Mammary epithelial cell (primary cell): ENCODE results near the gene ITLN1.

Experiments used
- CTCF ChIP-seq, 2 donors: IDR thresholded peaks in 1 of 2; conservative IDR thresholded peaks in 1 of 2; 2 replicates each; pipeline ENCODE4 v1.5.1; 2011 to 2012; ENCODE audit warnings: inconsistent platforms in 2 of 2, low read length in 2 of 2, mild to moderate bottlenecking in 2 of 2, control low read depth in 1 of 2, low read depth in 1 of 2; ENCODE audit not compliant: insufficient read depth in 1 of 2; ENCODE audit errors: extremely low read depth in 1 of 2
- EZH2 ChIP-seq: IDR thresholded peaks from 2 replicates; pipeline ENCODE4 v1.6.1; 2012; ENCODE audit warnings: low read length, inconsistent platforms, borderline replicate concordance

- TF ChIP-seq CTCF (conservative IDR thresholded peaks at IDR 0.05 in 1 of 2, IDR thresholded peaks at IDR 0.05 in 1 of 2; ENCODE audit: extremely low read depth in 1 of 2, insufficient read depth in 1 of 2, low read depth in 1 of 2, low read length in 2 of 2) (no peak), EZH2 (no peak)
Observed at GRCh38 chr1:160839746-160840145, 45.2 kb downstream of the ITLN1 start.
